Endothelial cell of umbilical vein (primary cell): ENCODE results near the gene LENG9. TPM values are rescaled to one million over a fixed set of nuclear protein-coding genes. Genes with fewer than 3 reads are reported as not detected.

ENCODE experiments used
- BruUV-seq: library from RNA; stranded (reverse); fragments of 400-500 nt; replicated peaks from 2 replicates; lab custom pipeline; 2021; lab: Mats Ljungman, UMichigan
- CTCF ChIA-PET: fragments of 300-600, 350-600 bp; sonication (Branson Sonifier 250); formaldehyde crosslinking; loops from one replicate; lab custom pipeline; 2021; ENCODE audit warnings: antibody characterized with exemption, inconsistent platforms; lab: Charles Lee
- POLR2A ChIA-PET: fragments of 300-600, 350-600 bp; sonication (Branson Sonifier 250); formaldehyde crosslinking; loops from one replicate; lab custom pipeline; 2021; ENCODE audit warnings: antibody characterized with exemption, inconsistent platforms; lab: Charles Lee
- DNase-seq: peaks from one replicate; pipeline ENCODE4 v3.0.0-alpha.2; 2011; ENCODE audit warnings: low read depth, low spot score
- FAIRE-seq: peaks from 2 replicates; lab custom pipeline; 2011; peaks lifted over from hg19 to GRCh38; lab: Jason Lieb, UNC
- H2AFZ ChIP-seq: 2 replicates; pipeline ENCODE4 v1.6.0; 2012; ENCODE audit warnings: low read depth, low read length, control low read depth, inconsistent platforms
- H3K27ac ChIP-seq: 2 replicates; pipeline ENCODE4 v1.5.1; 2011; ENCODE audit warnings: low read depth, mild to moderate bottlenecking, control low read depth, low read length, moderate library complexity; ENCODE audit not compliant: insufficient read depth
- H3K27me3 ChIP-seq, 2 experiments: 2 replicates each; pipeline versions ENCODE4 v1.6.0 to v1.6.1; 2011; ENCODE audit warnings: low read length in 2 of 2, mixed read lengths in 1 of 2; ENCODE audit not compliant: control insufficient read depth in 2 of 2, insufficient read depth in 2 of 2
- H3K36me3 ChIP-seq, 2 experiments: 2 replicates in 1 of 2; 3 replicates in 1 of 2; pipeline ENCODE4 v1.5.1; 2011; ENCODE audit warnings: low read length in 2 of 2, mild to moderate bottlenecking in 1 of 2, moderate library complexity in 1 of 2; ENCODE audit not compliant: control insufficient read depth in 2 of 2, insufficient read depth in 2 of 2; ENCODE audit errors: extremely low read depth in 1 of 2
- H3K4me1 ChIP-seq: 3 replicates; pipeline ENCODE4 v1.5.1; 2011; ENCODE audit warnings: mild to moderate bottlenecking, low read length; ENCODE audit not compliant: control insufficient read depth, insufficient read depth; ENCODE audit errors: extremely low read depth
- H3K4me2 ChIP-seq: 2 replicates; pipeline ENCODE4 v1.6.1; 2011; ENCODE audit warnings: low read length, control low read depth, mixed read lengths; ENCODE audit not compliant: insufficient read depth
- H3K4me3 ChIP-seq, 3 experiments: fragments of 200-600 bp in 1 of 3; sonication (generic), shearing (Covaris generic) in 1 of 3; replicated peaks in 1 of 3; 2 replicates each; pipeline ENCODE4 v1.5.1; 2011 to 2016; ENCODE audit warnings: control low read depth in 3 of 3, low read length in 3 of 3, mild to moderate bottlenecking in 2 of 3, inconsistent platforms in 1 of 3, low read depth in 1 of 3, moderate library complexity in 1 of 3; ENCODE audit not compliant: insufficient read depth in 1 of 3
- H3K79me2 ChIP-seq: 2 replicates; pipeline ENCODE4 v1.6.0; 2012; ENCODE audit warnings: low read length, inconsistent platforms; ENCODE audit not compliant: control insufficient read depth, insufficient read depth
- H3K9ac ChIP-seq: replicated peaks from 2 replicates; pipeline ENCODE3; 2011; ENCODE audit warnings: low read length, control low read depth; ENCODE audit not compliant: insufficient read depth; ENCODE audit errors: extremely low read depth
- H3K9me1 ChIP-seq: replicated peaks from 3 replicates; pipeline ENCODE4 v1.6.0; 2011; ENCODE audit warnings: mild to moderate bottlenecking, low read length; ENCODE audit not compliant: control insufficient read depth, insufficient read depth; ENCODE audit errors: extremely low read depth
- H3K9me3 ChIP-seq: replicated peaks from 2 replicates; pipeline ENCODE4 v1.5.1; 2012; ENCODE audit warnings: low read length, inconsistent platforms; ENCODE audit not compliant: control insufficient read depth, insufficient read depth
- H4K20me1 ChIP-seq: replicated peaks from 2 replicates; pipeline ENCODE3; 2011; ENCODE audit warnings: mild to moderate bottlenecking, low read length; ENCODE audit not compliant: control insufficient read depth, insufficient read depth; ENCODE audit errors: extremely low read depth
- GATA2 ChIP-seq: IDR thresholded peaks from 2 replicates; pipeline ENCODE4 v1.7.0; 2011; ENCODE audit warnings: low read depth, mild to moderate bottlenecking, moderate library complexity, mixed read lengths, low read length; ENCODE audit not compliant: insufficient read length, insufficient read depth
- POLR2A ChIP-seq: IDR thresholded peaks from 2 replicates; pipeline ENCODE4 v1.6.1; 2012; ENCODE audit warnings: low read depth, mild to moderate bottlenecking, control low read depth, low read length
- POLR2AphosphoS5 ChIP-seq: IDR thresholded peaks from 2 replicates; pipeline ENCODE4 v1.6.1; 2012; ENCODE audit warnings: low read depth, mild to moderate bottlenecking, control low read depth, low read length, moderate library complexity; ENCODE audit not compliant: insufficient read depth
- dilution Hi-C: fragments of 300-500 bp; cut with MboI; formaldehyde crosslinking; loops from one replicate; pipeline ENCODE4 v1.15.0; 2019; ENCODE audit warnings: low sequenced_read_pairs; ENCODE audit not compliant: extremely low pct_ligation_motif_present
- intact Hi-C: fragments of 100-400 bp; cut with micrococcal nuclease; formaldehyde crosslinking; loops from one replicate; pipeline ENCODE4 v1.10.0; 2022
- polyA plus RNA-seq, 4 experiments: library from polyadenylated mRNA; depleted of rRNA in 3 of 4; stranded (reverse) in 3 of 4; unstranded in 1 of 4; fragments of >200 nt; gene quantifications; 2 replicates each; pipeline versions ENCODE4 v1.2.1 to v1.2.3, GENCODE V29; 2011 to 2012; ENCODE audit warnings: missing spikeins in 1 of 4
- total RNA-seq: library from RNA; stranded (reverse); gene quantifications from 2 replicates; pipeline ENCODE4 v1.2.3, GENCODE V29; 2021

The LENG9 gene
- total and polyA plus RNA-seq, 2 donors (not counting 3 experiments of a cell fraction or from before 2014, with no cell fraction given), result 0.97 to 2.8 TPM

GRCh38 chr19:54465426-54466109 lies 2.0 kb upstream of the LENG9 start:
- FAIRE-seq (no peak), DNase-seq (no peak)
- no peak overlapping the region for H3K27ac ChIP-seq
- peaks cover 6% of the 10 kb centered on the region for H3K79me2 ChIP-seq
- dilution Hi-C loops, result no loop called here
- H3K27me3 ChIP-seq, result no peaks in the 10 kb centered on the region
- no peak overlapping the region for H3K4me3 ChIP-seq
- H4K20me1 ChIP-seq, result no peaks in the 10 kb centered on the region
- no peaks in the 10 kb centered on the region for H3K9me1 ChIP-seq
- no peak overlapping the region for H3K4me2 ChIP-seq
- intact Hi-C loops, result loop anchor here (10.0 kb wide), 1 partner anchor 1189 kb away; the partner anchor contains the start of gene U2AF2
- H3K4me1 ChIP-seq, result peaks cover 45% of the 10 kb centered on the region
- POLR2A ChIA-PET, result no interaction called here
- H3K36me3 ChIP-seq, result peaks cover 0 to 9% of the 10 kb centered on the region in 2 experiments
- CTCF ChIA-PET, result interaction anchor here (1.0 kb wide), 2 partner anchors 12 to 16 kb away, joined by 3 to 4 read pairs; no protein-coding TSS in a partner anchor
- TF ChIP-seq GATA2, result no peak
- no peak overlapping the region for H3K9ac ChIP-seq
- BruUV-seq, result no TSS peak
- no peaks in the 10 kb centered on the region for H3K9me3 ChIP-seq
- H2AFZ ChIP-seq, result no peak overlapping the region

DNA sequence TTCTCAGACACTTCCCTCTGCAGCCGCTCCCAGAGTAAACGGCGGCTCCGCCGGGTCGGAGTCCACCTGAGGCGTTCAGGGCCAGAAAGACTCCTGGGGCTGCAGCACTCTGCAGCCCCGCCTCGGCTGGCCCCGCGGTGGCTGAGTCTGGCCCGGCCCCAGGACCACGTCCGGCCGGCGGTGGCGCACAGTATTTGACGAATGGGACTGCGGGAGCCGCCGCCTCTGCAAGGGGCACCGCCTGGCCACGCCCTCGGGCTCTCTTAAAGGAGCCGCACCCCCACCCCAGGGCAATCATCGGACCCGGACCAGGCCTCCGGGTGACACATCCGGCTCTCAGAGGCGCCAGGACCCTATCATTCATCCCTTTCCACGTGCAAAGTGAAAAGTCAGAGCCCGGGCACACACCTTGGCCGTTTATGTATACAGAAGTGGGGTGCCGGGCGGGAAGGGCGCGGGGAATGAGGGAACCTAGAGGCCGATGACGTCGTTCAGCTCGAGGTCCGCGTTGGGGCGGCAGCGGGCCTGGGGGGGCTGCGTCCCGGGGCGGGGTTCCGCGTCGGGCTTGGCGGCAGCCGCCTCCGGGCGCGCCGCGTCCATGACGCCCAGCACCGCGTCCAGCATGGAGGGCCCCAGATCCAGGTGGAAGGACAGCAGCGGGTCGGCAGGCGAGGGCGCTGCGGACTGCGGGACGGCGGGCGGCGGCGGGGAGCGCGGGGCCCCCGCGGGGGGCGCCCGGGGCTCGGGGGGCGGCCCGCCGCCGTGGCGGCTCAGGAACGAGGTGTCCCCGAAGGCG lies 1.2 kb upstream of the LENG9 start:
- Histone ChIP-seq H3K36me3 (peaks cover 0 to 13% of the 10 kb centered on the region in 2 experiments), H3K4me1 (peaks cover 37% of the 10 kb centered on the region), H3K79me2 (peaks cover 9% of the 10 kb centered on the region), H3K4me2 (peak overlapping the region; percentile 66), H4K20me1 (no peaks in the 10 kb centered on the region), H3K27me3 (no peaks in the 10 kb centered on the region), H3K27ac (peak overlapping the region; percentile 85), H3K9me3 (no peaks in the 10 kb centered on the region), H3K4me3 (peak overlapping the region; percentile 12 to 38 (median 28)), H3K9ac (peak overlapping the region; percentile 17), H2AFZ (peak overlapping the region; percentile 33), H3K9me1 (no peaks in the 10 kb centered on the region)
- DNase-seq (peak; percentile 72), FAIRE-seq (no peak)
- ChIA-PET POLR2A (no interaction called here), CTCF (no interaction called here)
- dilution Hi-C loops, result no loop called here
- intact Hi-C loops, result loop anchor here (5.0 to 10.0 kb wide), 5 partner anchors 597 to 1190 kb away; partner anchors contain the start of genes MYADM, PPP1R12C, RDH13 and U2AF2
- BruUV-seq, result no TSS peak
- TF ChIP-seq POLR2A (no peak), POLR2AphosphoS5 (peak; percentile 20)
